DOHH2 (cell line): ENCODE measurements around the gene DSCAML1.

ENCODE experiments used
- H3F3A ChIP-seq: fragments of 200-600 bp; sonication (generic), shearing (Covaris generic); 2 replicates; pipeline ENCODE4 v1.6.0; 2016; ENCODE audit warnings: antibody characterized with exemption, mild to moderate bottlenecking; ENCODE audit not compliant: control insufficient read depth, insufficient read depth
- H3K27ac ChIP-seq: fragments of 200-600 bp; sonication (generic); 2 replicates; pipeline ENCODE4 v1.5.1; 2014; ENCODE audit warnings: low read depth, mild to moderate bottlenecking, low read length, moderate library complexity
- H3K27me3 ChIP-seq: fragments of 200-600 bp; sonication (generic); 2 replicates; pipeline ENCODE4 v1.6.1; 2014; ENCODE audit warnings: mild to moderate bottlenecking, low read length, mixed read lengths; ENCODE audit not compliant: control insufficient read depth
- H3K36me3 ChIP-seq: fragments of 200-600 bp; sonication (generic); 2 replicates; pipeline ENCODE4 v1.6.1; 2014; ENCODE audit warnings: mild to moderate bottlenecking, low read length, moderate library complexity, mixed read lengths; ENCODE audit not compliant: control insufficient read depth
- H3K4me1 ChIP-seq: fragments of 200-600 bp; sonication (generic); 2 replicates; pipeline ENCODE4 v1.6.1; 2014; ENCODE audit warnings: mild to moderate bottlenecking, low read length, mixed read lengths; ENCODE audit not compliant: control insufficient read depth
- H3K4me2 ChIP-seq: fragments of 200-600 bp; sonication (generic); 2 replicates; pipeline ENCODE4 v1.6.0; 2014; ENCODE audit warnings: mild to moderate bottlenecking, low read length, moderate library complexity
- H3K4me3 ChIP-seq: fragments of 200-600 bp; sonication (generic); 2 replicates; pipeline ENCODE4 v1.5.1; 2014; ENCODE audit warnings: mild to moderate bottlenecking, low read length, mixed read lengths
- H3K79me2 ChIP-seq: fragments of 200-600 bp; sonication (generic); 2 replicates; pipeline ENCODE4 v1.6.1; 2014; ENCODE audit warnings: mild to moderate bottlenecking, low read length, mixed read lengths; ENCODE audit not compliant: control insufficient read depth
- H3K9me2 ChIP-seq: fragments of 200-600 bp; sonication (generic); replicated peaks from 2 replicates; pipeline ENCODE4 v1.6.1; 2014; ENCODE audit warnings: mild to moderate bottlenecking, low read length, mixed read lengths; ENCODE audit not compliant: control insufficient read depth
- H3K9me3 ChIP-seq: fragments of 200-600 bp; sonication (generic); 2 replicates; pipeline ENCODE4 v1.6.1; 2014; ENCODE audit warnings: antibody characterized with exemption, low read length, mixed read lengths; ENCODE audit not compliant: control insufficient read depth, insufficient read depth
- H4K20me1 ChIP-seq: fragments of 200-600 bp; sonication (generic); 2 replicates; pipeline ENCODE4 v1.6.0; 2014; ENCODE audit warnings: low read depth, mild to moderate bottlenecking, antibody characterized with exemption, low read length, moderate library complexity; ENCODE audit not compliant: control insufficient read depth, insufficient read depth
- EZH2phosphoT487 ChIP-seq: fragments of 200-600 bp; sonication (generic); IDR thresholded peaks from 2 replicates; pipeline ENCODE4 v1.6.1; 2017; ENCODE audit warnings: borderline replicate concordance, mild to moderate bottlenecking, antibody characterized with exemption, low read length, moderate library complexity, mixed read lengths
- TF ChIP-seq, protein P1 (sequence below): fragments of 200-600 bp; sonication (generic); IDR thresholded peaks from one replicate; pipeline ENCODE4 v1.5.1; 2014; ENCODE audit warnings: antibody characterized with exemption, mild to moderate bottlenecking, low read depth, low read length; ENCODE audit not compliant: poor library complexity, severe bottlenecking

Gene DSCAML1

DNA sequence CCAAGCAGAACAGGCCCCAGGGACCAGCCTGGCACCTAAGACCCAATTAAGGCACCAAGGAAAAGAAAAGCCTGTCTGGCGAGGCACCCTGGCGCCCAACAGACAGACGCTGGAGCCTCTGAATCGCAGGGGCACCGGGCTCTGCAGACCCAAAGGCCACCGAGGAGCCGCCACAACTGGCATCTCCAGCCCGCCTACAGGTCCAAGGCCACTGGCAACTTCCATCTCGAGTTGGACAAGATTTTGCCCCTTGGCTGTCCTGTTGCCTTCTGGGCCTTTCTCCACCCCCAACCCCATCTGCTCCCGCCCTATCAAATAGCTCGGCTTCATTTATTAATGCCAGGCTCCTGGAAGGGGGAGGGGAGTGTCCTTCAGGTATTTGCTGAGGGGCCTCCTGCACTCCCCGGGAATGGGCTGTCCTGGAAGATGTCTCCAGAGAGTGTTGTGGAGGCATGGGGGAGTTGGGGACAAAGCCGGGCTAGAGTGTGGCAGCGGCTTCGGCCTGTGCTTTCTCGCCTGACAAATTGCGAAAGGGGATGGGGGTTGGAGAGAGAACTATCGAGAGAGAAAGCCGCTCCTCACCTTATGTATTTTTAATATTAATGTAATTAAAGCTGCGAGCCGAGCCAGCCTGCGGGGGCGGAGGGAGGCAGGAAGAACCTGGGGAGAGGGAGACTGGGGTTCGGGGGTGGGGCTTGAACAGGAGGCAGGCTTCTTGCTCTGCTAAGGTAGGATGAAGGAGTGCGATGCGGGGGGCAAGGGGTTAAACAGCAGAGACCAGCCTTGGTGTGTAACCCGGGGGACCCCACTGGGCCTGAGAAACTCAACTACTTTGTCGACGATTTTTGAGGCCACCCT lies 2.0 kb downstream of the DSCAML1 start:
- Histone ChIP-seq H3F3A (no peaks in the 10 kb centered on the region), H3K79me2 (no peaks in the 10 kb centered on the region), H4K20me1 (no peaks in the 10 kb centered on the region), H3K9me2 (no peaks in the 10 kb centered on the region), H3K27me3 (peaks cover 15% of the 10 kb centered on the region), H3K36me3 (no peaks in the 10 kb centered on the region), H3K4me1 (no peaks in the 10 kb centered on the region), H3K9me3 (no peaks in the 10 kb centered on the region), H3K4me2 (no peak overlapping the region), H3K27ac (no peak overlapping the region), H3K4me3 (no peak overlapping the region)
- no peak for TF ChIP-seq EZH2phosphoT487
- TF ChIP-seq, protein P1, sequence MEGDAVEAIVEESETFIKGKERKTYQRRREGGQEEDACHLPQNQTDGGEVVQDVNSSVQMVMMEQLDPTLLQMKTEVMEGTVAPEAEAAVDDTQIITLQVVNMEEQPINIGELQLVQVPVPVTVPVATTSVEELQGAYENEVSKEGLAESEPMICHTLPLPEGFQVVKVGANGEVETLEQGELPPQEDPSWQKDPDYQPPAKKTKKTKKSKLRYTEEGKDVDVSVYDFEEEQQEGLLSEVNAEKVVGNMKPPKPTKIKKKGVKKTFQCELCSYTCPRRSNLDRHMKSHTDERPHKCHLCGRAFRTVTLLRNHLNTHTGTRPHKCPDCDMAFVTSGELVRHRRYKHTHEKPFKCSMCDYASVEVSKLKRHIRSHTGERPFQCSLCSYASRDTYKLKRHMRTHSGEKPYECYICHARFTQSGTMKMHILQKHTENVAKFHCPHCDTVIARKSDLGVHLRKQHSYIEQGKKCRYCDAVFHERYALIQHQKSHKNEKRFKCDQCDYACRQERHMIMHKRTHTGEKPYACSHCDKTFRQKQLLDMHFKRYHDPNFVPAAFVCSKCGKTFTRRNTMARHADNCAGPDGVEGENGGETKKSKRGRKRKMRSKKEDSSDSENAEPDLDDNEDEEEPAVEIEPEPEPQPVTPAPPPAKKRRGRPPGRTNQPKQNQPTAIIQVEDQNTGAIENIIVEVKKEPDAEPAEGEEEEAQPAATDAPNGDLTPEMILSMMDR = no peak

DNA sequence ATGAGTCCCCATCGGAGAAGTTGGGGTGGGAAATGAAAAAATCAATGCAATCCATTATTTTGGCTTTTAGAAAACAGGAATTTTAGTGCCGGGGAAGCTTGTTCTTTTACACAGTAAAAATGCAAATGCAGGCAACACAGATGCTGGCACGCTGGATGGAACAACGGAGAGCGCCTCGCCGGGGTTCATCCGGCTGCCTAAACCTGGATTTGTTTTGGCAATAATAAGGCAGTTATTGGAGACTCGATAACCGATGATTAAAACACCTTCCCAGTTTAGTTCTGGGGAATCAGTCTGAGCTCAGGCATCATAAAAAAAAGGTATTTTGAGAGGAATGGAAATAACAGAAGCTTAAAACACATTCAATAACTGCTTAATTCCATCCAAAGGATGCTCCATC lies 2.9 kb downstream of the DSCAML1 start:
- Histone ChIP-seq H3K4me1 (no peaks in the 10 kb centered on the region), H4K20me1 (no peaks in the 10 kb centered on the region), H3F3A (no peaks in the 10 kb centered on the region), H3K36me3 (no peaks in the 10 kb centered on the region), H3K4me3 (no peak overlapping the region), H3K9me2 (no peaks in the 10 kb centered on the region), H3K4me2 (no peak overlapping the region), H3K9me3 (no peaks in the 10 kb centered on the region), H3K27me3 (peaks cover 15% of the 10 kb centered on the region), H3K79me2 (no peaks in the 10 kb centered on the region), H3K27ac (no peak overlapping the region)
- TF ChIP-seq, protein P1 = no peak
- no peak for TF ChIP-seq EZH2phosphoT487

DNA sequence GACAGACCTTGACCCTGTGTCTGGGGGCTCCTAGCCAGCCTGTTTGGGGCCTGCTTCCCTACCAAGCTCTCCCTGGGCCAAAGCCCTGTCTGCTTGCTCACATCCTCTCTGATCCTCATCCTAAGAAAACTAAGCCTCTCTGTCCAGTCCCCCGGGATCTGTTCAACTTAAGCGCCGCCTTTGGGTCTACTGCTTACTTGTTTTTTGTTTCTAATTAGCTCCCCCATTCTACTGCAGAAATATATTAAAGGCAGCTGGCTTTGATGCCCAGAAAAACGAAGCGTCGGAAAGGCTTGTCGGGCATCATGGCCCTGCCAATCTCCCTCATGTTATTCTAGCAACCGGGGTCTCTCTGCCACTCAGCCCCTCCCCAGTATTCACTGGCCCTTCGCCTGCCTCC lies 3.4 kb downstream of the DSCAML1 start:
- TF ChIP-seq, protein P1 = no peak
- TF ChIP-seq EZH2phosphoT487 = no peak
- no peaks in the 10 kb centered on the region for H3K4me1 ChIP-seq
- H3K9me3 ChIP-seq = no peaks in the 10 kb centered on the region
- H3K79me2 ChIP-seq = no peaks in the 10 kb centered on the region
- no peaks in the 10 kb centered on the region for H3K36me3 ChIP-seq
- H3K9me2 ChIP-seq = no peaks in the 10 kb centered on the region
- H4K20me1 ChIP-seq = no peaks in the 10 kb centered on the region
- H3F3A ChIP-seq = no peaks in the 10 kb centered on the region
- no peak overlapping the region for H3K4me2 ChIP-seq
- no peak overlapping the region for H3K27ac ChIP-seq
- no peak overlapping the region for H3K4me3 ChIP-seq
- H3K27me3 ChIP-seq = peaks cover 11% of the 10 kb centered on the region
